HepG2 (cell line): ENCODE results near the gene HNRNPL. TPM values are rescaled to one million over a fixed set of nuclear protein-coding genes. Genes with fewer than 3 reads are reported as not detected.

ENCODE experiments used
- ARID4A ChIP-seq: sonication (generic); formaldehyde crosslinking; IDR thresholded peaks from 2 replicates; pipeline ENCODE4 v1.5.0; 2020; ENCODE audit warnings: mild to moderate bottlenecking, missing genetic modification reagents, borderline replicate concordance
- CSRNP1 ChIP-seq: sonication (generic); formaldehyde crosslinking; IDR thresholded peaks from 2 replicates; pipeline ENCODE4 v1.8.1; 2023; ENCODE audit warnings: mild to moderate bottlenecking, missing genetic modification reagents
- DNMT3B ChIP-seq: conservative IDR thresholded peaks from 2 replicates; pipeline ENCODE4 v1.6.1; 2016; ENCODE audit warnings: missing biosample characterization, control low read depth
- EP300 ChIP-seq, 3 experiments: sonication (generic) in 1 of 3; formaldehyde crosslinking in 1 of 3; IDR thresholded peaks; 2 replicates each; pipeline versions ENCODE4 v1.5.1 to v1.6.1; 2011 to 2020; ENCODE audit warnings: low read depth in 2 of 3, low read length in 2 of 3, borderline replicate concordance in 1 of 3, improper control_type of control experiment in 1 of 3, mild to moderate bottlenecking in 1 of 3, missing genetic modification reagents in 1 of 3, moderate library complexity in 1 of 3
- GATAD2A ChIP-seq: IDR thresholded peaks from 2 replicates; pipeline ENCODE4 v1.6.1; 2016
- JUNB ChIP-seq: sonication (generic); formaldehyde crosslinking; IDR thresholded peaks from 2 replicates; pipeline ENCODE4 v1.8.0; 2022; ENCODE audit warnings: missing genetic modification reagents, mild to moderate bottlenecking, borderline replicate concordance
- KMT2B ChIP-seq: IDR thresholded peaks from 2 replicates; pipeline ENCODE4 v1.6.1; 2016; ENCODE audit warnings: missing genetic modification reagents, missing compliant biosample characterization
- MYC ChIP-seq: sonication (generic); formaldehyde crosslinking; IDR thresholded peaks from 2 replicates; pipeline ENCODE4 v1.9.0; 2021; ENCODE audit warnings: missing genetic modification reagents, borderline replicate concordance
- NFATC3 ChIP-seq: sonication (generic); formaldehyde crosslinking; IDR thresholded peaks from 2 replicates; pipeline ENCODE4 v1.5.1; 2020; ENCODE audit warnings: mild to moderate bottlenecking, missing genetic modification reagents
- PCBP2 ChIP-seq: fragments of 200-400 bp; formaldehyde crosslinking; optimal IDR thresholded peaks from 2 replicates; pipeline ENCODE3; 2018; ENCODE audit warnings: low read length, low read depth; ENCODE audit not compliant: poor library complexity, severe bottlenecking
- ZBTB43 ChIP-seq: sonication (generic); formaldehyde crosslinking; conservative IDR thresholded peaks from 2 replicates; pipeline ENCODE4 v1.4.0; 2020; ENCODE audit warnings: missing genetic modification reagents
- ZFP36 ChIP-seq: fragments of 150-350 bp; IDR thresholded peaks from 2 replicates; pipeline ENCODE4 v1.6.1; 2018; ENCODE audit warnings: borderline replicate concordance, low read length, low read depth; ENCODE audit not compliant: partially characterized antibody
- ZNF264 ChIP-seq: sonication (generic); formaldehyde crosslinking; IDR thresholded peaks from 2 replicates; pipeline ENCODE4 v1.4.0; 2020; ENCODE audit warnings: missing genetic modification reagents
- ZNF281 ChIP-seq: sonication (generic); formaldehyde crosslinking; IDR thresholded peaks from 2 replicates; pipeline ENCODE4 v1.4.0; 2020; ENCODE audit warnings: missing genetic modification reagents, borderline replicate concordance
- ZNF569 ChIP-seq: sonication (generic); formaldehyde crosslinking; IDR thresholded peaks from 2 replicates; pipeline ENCODE4 v1.5.0; 2020; ENCODE audit warnings: mild to moderate bottlenecking, missing genetic modification reagents, moderate library complexity, borderline replicate concordance
- ZNF670 ChIP-seq: sonication (generic); formaldehyde crosslinking; IDR thresholded peaks from 2 replicates; pipeline ENCODE4 v1.8.0; 2022; ENCODE audit warnings: mild to moderate bottlenecking, missing genetic modification reagents, borderline replicate concordance
- ZNF672 ChIP-seq: sonication (generic); formaldehyde crosslinking; IDR thresholded peaks from 2 replicates; pipeline ENCODE4 v1.8.1; 2022; ENCODE audit warnings: missing genetic modification reagents
- ZNF674 ChIP-seq: sonication (generic); formaldehyde crosslinking; IDR thresholded peaks from 2 replicates; pipeline ENCODE4 v1.5.0; 2020; ENCODE audit warnings: low read depth, mild to moderate bottlenecking, missing genetic modification reagents
- ZNF7 ChIP-seq: IDR thresholded peaks from 2 replicates; pipeline ENCODE4 v1.6.1; 2016; ENCODE audit warnings: missing biosample characterization, missing genetic modification reagents
- ZNF850 ChIP-seq: sonication (generic); formaldehyde crosslinking; conservative IDR thresholded peaks from 2 replicates; pipeline ENCODE4 v1.9.0; 2021; ENCODE audit warnings: mild to moderate bottlenecking, missing genetic modification reagents
- polyA plus RNA-seq, 8 experiments: library from polyadenylated mRNA; depleted of rRNA in 3 of 8; stranded (reverse) in 7 of 8; unstranded in 1 of 8; fragments of >200 nt; fragmentation: Illumina TruSeq in 4 of 8; extraction: Trizol in 4 of 8; gene quantifications; 2 replicates each; pipeline versions ENCODE4 v1.2.1 to v1.2.3, GENCODE V29; 2011 to 2016; ENCODE audit warnings: low read depth in 4 of 8, missing spikeins in 1 of 8, mixed read lengths in 1 of 8; ENCODE audit not compliant: insufficient read depth in 1 of 8
- total RNA-seq, 5 experiments: library from RNA; depleted of rRNA; stranded (reverse); fragments of >200 nt; fragmentation: Illumina TruSeq; extraction: Trizol; gene quantifications; 2 replicates each; pipeline ENCODE4 v1.2.3, GENCODE V29; 2016; ENCODE audit warnings: low read depth in 1 of 5

Gene HNRNPL
- total and polyA plus RNA-seq, 2 of the 13 experiments (the other 11 are each of a cell fraction or from before 2014, with no cell fraction given): 156 to 278 TPM

- TF ChIP-seq ZNF281 (CRISPR knock-in tag) (no peak), ZNF672 (CRISPR knock-in tag) (no peak), CSRNP1 (CRISPR knock-in tag) (no peak), JUNB (no peak), NFATC3 (CRISPR knock-in tag) (no peak), GATAD2A (CRISPR knock-in tag) (no peak), PCBP2 (no peak), ZNF264 (CRISPR knock-in tag) (no peak), ARID4A (CRISPR knock-in tag) (peak; percentile 22; the same call in 1 of the 2 replicates), MYC (peak; percentile 70; the same call in 1 of the 2 replicates), ZFP36 (no peak), ZNF569 (CRISPR knock-in tag) (no peak), ZNF850 (CRISPR knock-in tag) (no peak), ZNF670 (CRISPR knock-in tag) (no peak), DNMT3B (no peak), ZBTB43 (CRISPR knock-in tag) (no peak), ZNF674 (CRISPR knock-in tag) (no peak), KMT2B (CRISPR knock-in tag) (no peak), ZNF7 (CRISPR knock-in tag) (no peak), EP300 (IDR thresholded peaks at IDR 0.05; ENCODE audit: low read depth in 2 of 2, low read length in 2 of 2) (no peak), EP300 (CRISPR knock-in tag; IDR thresholded peaks at IDR 0.05; ENCODE audit: borderline replicate concordance) (no peak)
Observed at GRCh38 chr19:38850436-38850975, 720 bp upstream of the HNRNPL start (continued).
